Measurements from ENCODE around the gene BSN. TPM values are rescaled to one million over a fixed set of nuclear protein-coding genes. Genes with fewer than 3 reads are reported as not detected.

BSN gene
- total and polyA plus RNA-seq, 8 donors = 0.56 to 1.6 (median 0.97) TPM

GRCh38 chr3:49656541-49657112, 102.3 kb downstream of the BSN start:
- Histone ChIP-seq H3K27ac (no peak overlapping the region), H3K4me1 (no peaks in the 10 kb centered on the region), H3K27me3 (no peaks in the 10 kb centered on the region), H3K36me3 (no peaks in the 10 kb centered on the region), H3K4me3 (no peak overlapping the region), H3K9me3 (no peaks in the 10 kb centered on the region)
- no peak for TF ChIP-seq CTCF (IDR thresholded peaks at IDR 0.05)
- no peak for DNase-seq
- no peak for ATAC-seq
- 70 to 75% methylated on average over 18 of the region's 18 CpGs for WGBS, 2 donors
- intact Hi-C loops (cut with DNase I) = loop anchor here in 2 of 3 donors (10.0 kb wide), 2 partner anchors 92 to 112 kb away; no protein-coding TSS in a partner anchor
- no peak for FAIRE-seq

GRCh38 chr3:49657208-49657915, 103.1 kb downstream of the BSN start:
- Histone ChIP-seq H3K36me3 (no peaks in the 10 kb centered on the region), H3K4me1 (no peaks in the 10 kb centered on the region), H3K27me3 (no peaks in the 10 kb centered on the region), H3K9me3 (no peaks in the 10 kb centered on the region), H3K27ac (no peak overlapping the region), H3K4me3 (no peak overlapping the region)
- FAIRE-seq = no peak
- no peak for ATAC-seq
- intact Hi-C loops (cut with DNase I) = loop anchor here in 2 of 3 donors (10.0 kb wide), 2 partner anchors 93 to 113 kb away; no protein-coding TSS in a partner anchor
- WGBS, 2 donors = 91 to 93% methylated on average over 33 to 36 of the region's 36 CpGs
- no peak for TF ChIP-seq CTCF (IDR thresholded peaks at IDR 0.05)
- DNase-seq = no peak

- WGBS, 2 donors = 58% methylated on average over 2 of the region's 2 CpGs
- no peak for FAIRE-seq
- TF ChIP-seq CTCF (IDR thresholded peaks at IDR 0.05) = no peak
- H3K36me3 ChIP-seq = no peaks in the 10 kb centered on the region
- intact Hi-C loops (cut with DNase I) = loop anchor here in 2 of 3 donors (10.0 kb wide), 2 partner anchors 94 to 114 kb away; no protein-coding TSS in a partner anchor
- H3K4me3 ChIP-seq = no peak overlapping the region
- no peak overlapping the region for H3K27ac ChIP-seq
- no peaks in the 10 kb centered on the region for H3K9me3 ChIP-seq
- no peak for DNase-seq
- ATAC-seq = no peak
- no peaks in the 10 kb centered on the region for H3K4me1 ChIP-seq
- no peaks in the 10 kb centered on the region for H3K27me3 ChIP-seq
Measured at GRCh38 chr3:49658711-49659110, 104.4 kb downstream of the BSN start.

GRCh38 chr3:49659756-49660155, 105.5 kb downstream of the BSN start:
- ATAC-seq (no peak), FAIRE-seq (no peak), DNase-seq (no peak)
- 45 to 86% methylated on average over 4 of the region's 4 CpGs for WGBS, 2 donors
- Histone ChIP-seq H3K9me3 (no peaks in the 10 kb centered on the region), H3K4me3 (no peak overlapping the region), H3K36me3 (no peaks in the 10 kb centered on the region), H3K27me3 (no peaks in the 10 kb centered on the region), H3K27ac (no peak overlapping the region), H3K4me1 (no peaks in the 10 kb centered on the region)
- no peak for TF ChIP-seq CTCF (IDR thresholded peaks at IDR 0.05)
- intact Hi-C loops (cut with DNase I) = loop anchor here in 2 of 3 donors (10.0 kb wide), 2 partner anchors 95 to 115 kb away; no protein-coding TSS in a partner anchor

- H3K4me1 ChIP-seq = peaks cover 0 to 2% (median 0%) of the 10 kb centered on the region in 3 donors
- TF ChIP-seq CTCF (IDR thresholded peaks at IDR 0.05) = no peak
- ATAC-seq (peak; percentile 36 to 75 (median 51)), FAIRE-seq (no peak), DNase-seq (peak in 1 of 6 donors; percentile 73)
- intact Hi-C loops (cut with DNase I) = no loop called here
- H3K36me3 ChIP-seq = no peaks in the 10 kb centered on the region
- no peak overlapping the region for H3K4me3 ChIP-seq
- no peaks in the 10 kb centered on the region for H3K27me3 ChIP-seq
- H3K27ac ChIP-seq = no peak overlapping the region
- no peaks in the 10 kb centered on the region for H3K9me3 ChIP-seq
- 60% methylated on average over 14 of the region's 14 CpGs for WGBS, 2 donors
Measured at GRCh38 chr3:49661281-49661680, 107.0 kb downstream of the BSN start.
